Spleen (tissue), 11 donors: ENCODE results near the gene CFAP43. TPM values are rescaled to one million over a fixed set of nuclear protein-coding genes. Genes with fewer than 3 reads are reported as not detected.

Source experiments
- DNase-seq: peaks from one replicate; pipeline ENCODE4 v3.0.0-alpha.2; 2020
- H3K27ac ChIP-seq, 8 donors: fragments of 200-600 bp; sonication (generic) in 7 of 8; 1 replicate in 4 of 8; 2 replicates in 4 of 8; pipeline versions ENCODE4 v1.5.0 to v1.8.0; 2016 to 2021; ENCODE audit warnings: inconsistent platforms in 4 of 8, mild to moderate bottlenecking in 4 of 8, moderate library complexity in 1 of 8
- H3K27me3 ChIP-seq, 7 donors: fragments of 200-600 bp; sonication (generic) in 6 of 7; replicated peaks in 1 of 7; 1 replicate in 4 of 7; 2 replicates in 3 of 7; pipeline versions ENCODE4 v1.5.0 to v1.8.0; 2016 to 2021; ENCODE audit warnings: inconsistent platforms in 3 of 7, mild to moderate bottlenecking in 1 of 7
- H3K36me3 ChIP-seq, 6 donors: fragments of 200-600 bp; sonication (generic) in 5 of 6; 1 replicate in 4 of 6; 2 replicates in 2 of 6; pipeline versions ENCODE4 v1.5.0 to v1.8.0; 2016 to 2021; ENCODE audit warnings: inconsistent platforms in 2 of 6
- H3K4me1 ChIP-seq, 6 donors: fragments of 200-600 bp; sonication (generic) in 5 of 6; 1 replicate in 3 of 6; 2 replicates in 3 of 6; pipeline versions ENCODE4 v1.5.0 to v1.8.0; 2016 to 2021; ENCODE audit warnings: inconsistent platforms in 3 of 6
- H3K4me3 ChIP-seq, 8 donors: fragments of 200-600 bp; sonication (generic) in 7 of 8; 1 replicate in 4 of 8; 2 replicates in 4 of 8; pipeline versions ENCODE4 v1.5.0 to v1.8.0; 2016 to 2021; ENCODE audit warnings: inconsistent platforms in 4 of 8, mild to moderate bottlenecking in 4 of 8, moderate library complexity in 2 of 8
- H3K9me3 ChIP-seq, 8 donors: fragments of 200-600 bp; sonication (generic) in 7 of 8; 1 replicate in 4 of 8; 2 replicates in 4 of 8; pipeline versions ENCODE4 v1.5.0 to v1.8.0; 2016 to 2021; ENCODE audit warnings: inconsistent platforms in 4 of 8
- CTCF ChIP-seq, 11 experiments: fragments of 200-600 bp in 7 of 11; fragments of 450-650 bp in 4 of 11; sonication (generic) in 4 of 11; IDR thresholded peaks in 8 of 11; conservative IDR thresholded peaks in 3 of 11; 1 replicate in 7 of 11; 2 replicates in 4 of 11; pipeline versions ENCODE4 v1.4.0 to v1.8.0; 2016 to 2021; ENCODE audit warnings: antibody characterized with exemption in 11 of 11, inconsistent platforms in 4 of 11, mild to moderate bottlenecking in 1 of 11
- POLR2A ChIP-seq, 3 donors: fragments of 450-650 bp; IDR thresholded peaks; one replicate each; pipeline ENCODE4 v1.5.1; 2017; ENCODE audit warnings: antibody characterized with exemption in 3 of 3, mild to moderate bottlenecking in 1 of 3
- POLR2AphosphoS5 ChIP-seq, 3 donors: sonication (generic); formaldehyde crosslinking; IDR thresholded peaks; one replicate each; pipeline ENCODE4 v1.5.1; 2017; ENCODE audit warnings: antibody characterized with exemption in 3 of 3
- WGBS, 5 donors: extraction: QIAGEN DNeasy Blood & Tissue Kit in 3 of 5; methylation state at CpG; one replicate each; pipeline versions ENCODE4 v1.1.5 to v1.1.7; 2013 to 2018; 5-methylcytosine and 5-hydroxymethylcytosine counted together
- intact Hi-C: fragments of 100-400 bp; cut with DNase I; formaldehyde crosslinking; loops from one replicate; pipeline ENCODE4 v1.15.0; 2023; ENCODE audit warnings: low total_unique reads
- polyA plus RNA-seq, 3 donors: library from polyadenylated mRNA; stranded (reverse); fragments of 200-250 nt; gene quantifications; one replicate each; pipeline ENCODE4 v1.2.1, GENCODE V29; 2013
- total RNA-seq, 7 donors: library from RNA; depleted of rRNA in 3 of 7; stranded (reverse); fragments of >200 nt in 3 of 7; fragmentation: NEBNext Ultra II Directional in 4 of 7; extraction: Animal tissue kit (Norgen Biotek cat#: 25700) in 4 of 7; gene quantifications; one replicate each; pipeline versions ENCODE4 v1.1.0 to v1.2.1, GENCODE V29; 2016 to 2021
- donor health status: healthy with polysubstance abuse.
- donor health status: DM: no; HTN: no; CAD: no; lungs with moderate emphysema.
- donor health status: DM: no; HTN: no; CAD: no.
- donor health status: Bipolar disorder and iron deficiency.
- donor health status: healthy.
- donor health status: DM: no; HTN: no; CAD: no.
- donor health status: DM: yes; HTN: yes; CAD: no.

Gene CFAP43
- total and polyA plus RNA-seq, 10 donors, result 0.13 to 1.1 (median 0.25) TPM; not detected in 1

- no peak for DNase-seq
- TF ChIP-seq POLR2AphosphoS5 (IDR thresholded peaks at IDR 0.05) (no peak), CTCF (IDR thresholded peaks at IDR 0.05 in 8 of 11, conservative IDR thresholded peaks at IDR 0.05 in 3 of 11) (no peak)
- intact Hi-C loops, result no loop called here
- H3K9me3 ChIP-seq, result no peaks in the 10 kb centered on the region
- no peak overlapping the region for H3K27ac ChIP-seq
- WGBS, 5 donors, result 49 to 73% (median 70%) methylated on average over 1 of the region's 1 CpG
- no peak overlapping the region for H3K4me3 ChIP-seq
- no peaks in the 10 kb centered on the region for H3K36me3 ChIP-seq
- H3K4me1 ChIP-seq, result no peaks in the 10 kb centered on the region
- no peaks in the 10 kb centered on the region for H3K27me3 ChIP-seq
Measured at GRCh38 chr10:104103956-104104355, 128.2 kb downstream of the CFAP43 start.

GRCh38 chr10:104101902-104102301 lies 130.3 kb downstream of the CFAP43 start:
- WGBS, 5 donors, result 74 to 95% (median 80%) methylated on average over 1 of the region's 1 CpG
- H3K27me3 ChIP-seq, result no peaks in the 10 kb centered on the region
- no peak for TF ChIP-seq POLR2A (IDR thresholded peaks at IDR 0.05)
- TF ChIP-seq POLR2AphosphoS5 (IDR thresholded peaks at IDR 0.05), result no peak
- no peak for TF ChIP-seq CTCF (IDR thresholded peaks at IDR 0.05 in 8 of 11, conservative IDR thresholded peaks at IDR 0.05 in 3 of 11)
- no peaks in the 10 kb centered on the region for H3K36me3 ChIP-seq
- no peak overlapping the region for H3K4me3 ChIP-seq
- no peak overlapping the region for H3K27ac ChIP-seq
- H3K4me1 ChIP-seq, result no peaks in the 10 kb centered on the region
- H3K9me3 ChIP-seq, result peaks cover 0 to 6% (median 0%) of the 10 kb centered on the region in 8 donors
- intact Hi-C loops, result no loop called here
- no peak for DNase-seq

- no peak overlapping the region for H3K27ac ChIP-seq
- 0 to 4% (median 0%) methylated on average over 1 of the region's 1 CpG for WGBS, 5 donors
Measured at GRCh38 chr10:104100795-104101194, 131.4 kb downstream of the CFAP43 start.

GRCh38 chr10:104099941-104100340 lies 132.2 kb downstream of the CFAP43 start:
- no peaks in the 10 kb centered on the region for H3K27me3 ChIP-seq
- peaks cover 0 to 9% (median 0%) of the 10 kb centered on the region in 8 donors for H3K9me3 ChIP-seq
- intact Hi-C loops, result no loop called here
- no peak overlapping the region for H3K27ac ChIP-seq
- no peaks in the 10 kb centered on the region for H3K36me3 ChIP-seq
- DNase-seq, result no peak
- H3K4me3 ChIP-seq, result no peak overlapping the region
- no peaks in the 10 kb centered on the region for H3K4me1 ChIP-seq
- TF ChIP-seq POLR2A (IDR thresholded peaks at IDR 0.05) (no peak), POLR2AphosphoS5 (IDR thresholded peaks at IDR 0.05) (no peak), CTCF (IDR thresholded peaks at IDR 0.05 in 8 of 11, conservative IDR thresholded peaks at IDR 0.05 in 3 of 11) (no peak)

More at GRCh38 chr10:104100795-104101194, 131.4 kb downstream of the CFAP43 start:
- no peaks in the 10 kb centered on the region for H3K36me3 ChIP-seq
- no peak for DNase-seq
- no peak overlapping the region for H3K4me3 ChIP-seq
- intact Hi-C loops, result no loop called here
- H3K9me3 ChIP-seq, result peaks cover 0 to 9% (median 0%) of the 10 kb centered on the region in 8 donors
- H3K27me3 ChIP-seq, result no peaks in the 10 kb centered on the region
- TF ChIP-seq POLR2AphosphoS5 (IDR thresholded peaks at IDR 0.05) (no peak), CTCF (IDR thresholded peaks at IDR 0.05 in 8 of 11, conservative IDR thresholded peaks at IDR 0.05 in 3 of 11) (no peak), POLR2A (IDR thresholded peaks at IDR 0.05) (no peak)
- no peaks in the 10 kb centered on the region for H3K4me1 ChIP-seq
